HG02938 (cell line): Measurements from ENCODE around the gene WRNIP1.

Experiments used
- ATAC-seq: cut with Tn5 transposase; IDR thresholded peaks from one replicate; pipeline ENCODE4 v1.9.1; 2021; ENCODE audit warnings: mild to moderate bottlenecking, moderate library complexity; ENCODE audit not compliant: unreplicated experiment

Gene WRNIP1

DNA sequence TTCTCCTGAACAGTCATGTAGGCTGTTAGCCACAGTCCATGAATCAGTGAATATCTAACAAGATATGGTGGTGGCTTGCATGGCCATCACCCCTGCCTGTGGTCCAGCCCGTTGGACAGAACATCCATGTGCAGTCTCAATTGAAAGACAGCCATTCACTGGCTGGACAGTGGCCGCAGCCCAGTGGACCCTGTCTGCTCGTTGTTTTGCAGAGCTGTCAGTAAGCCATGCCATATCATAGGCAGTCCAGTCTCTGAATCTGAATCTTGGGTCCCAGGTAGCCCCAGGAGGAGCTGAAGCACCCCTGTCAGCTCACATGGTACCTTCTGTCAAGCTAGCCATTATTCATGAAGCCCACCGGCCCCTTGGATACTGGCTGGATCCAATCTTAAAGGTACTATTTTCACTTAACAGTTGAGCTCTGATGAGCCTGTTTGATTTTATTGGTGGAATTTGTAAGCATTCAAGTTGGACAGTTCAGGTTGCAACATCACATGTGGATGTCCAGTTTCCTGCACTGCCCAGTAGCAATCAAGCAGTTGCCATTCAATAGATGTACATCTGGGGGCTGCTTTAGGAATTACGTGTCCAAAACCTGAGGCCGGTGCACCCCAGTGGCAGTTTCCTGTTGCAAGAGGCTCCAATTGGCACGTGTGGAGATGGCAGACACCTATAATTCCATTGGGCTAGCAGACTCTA is 38.7 kb downstream of the WRNIP1 start:
- ATAC-seq: no peak

DNA sequence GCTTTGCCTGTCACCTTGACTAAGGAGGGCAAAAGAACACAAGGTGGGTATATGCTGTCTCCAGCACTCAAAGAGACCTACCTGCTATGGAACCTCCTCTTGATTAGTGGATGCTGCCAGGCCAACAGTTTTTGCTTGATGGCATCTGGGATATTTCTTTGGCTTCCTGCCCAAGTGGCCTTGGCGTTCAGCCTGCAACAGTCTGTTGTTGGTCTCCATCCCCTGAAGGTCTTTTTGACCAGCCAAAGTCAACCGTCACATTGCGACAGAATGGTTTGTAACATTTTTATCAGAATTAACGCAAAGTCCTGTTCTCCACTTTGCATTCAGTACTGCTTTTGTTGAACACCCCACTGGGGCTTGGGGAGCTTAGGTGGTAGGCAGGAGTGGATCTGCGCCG is 39.3 kb downstream of the WRNIP1 start:
- no peak for ATAC-seq

DNA sequence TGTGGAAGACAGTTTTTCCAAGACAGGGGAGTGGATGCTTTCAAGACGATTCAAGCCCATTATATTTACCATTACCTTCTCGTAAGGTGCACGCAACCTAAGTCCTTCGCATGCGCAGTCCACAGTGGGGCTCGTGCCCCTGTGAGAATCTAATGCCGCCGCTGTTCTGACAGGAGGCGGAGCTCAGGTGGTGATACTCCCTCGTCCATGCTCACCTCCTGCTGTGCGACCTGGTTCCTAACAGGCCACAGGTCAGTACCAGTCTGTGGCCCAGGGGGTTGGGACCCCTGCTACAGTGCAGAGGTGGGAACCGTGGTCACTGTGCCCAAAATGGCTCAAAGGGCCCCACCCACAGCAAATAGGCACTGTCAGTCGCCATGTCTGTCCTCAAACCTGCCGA is 39.8 kb downstream of the WRNIP1 start:
- ATAC-seq: no peak

DNA sequence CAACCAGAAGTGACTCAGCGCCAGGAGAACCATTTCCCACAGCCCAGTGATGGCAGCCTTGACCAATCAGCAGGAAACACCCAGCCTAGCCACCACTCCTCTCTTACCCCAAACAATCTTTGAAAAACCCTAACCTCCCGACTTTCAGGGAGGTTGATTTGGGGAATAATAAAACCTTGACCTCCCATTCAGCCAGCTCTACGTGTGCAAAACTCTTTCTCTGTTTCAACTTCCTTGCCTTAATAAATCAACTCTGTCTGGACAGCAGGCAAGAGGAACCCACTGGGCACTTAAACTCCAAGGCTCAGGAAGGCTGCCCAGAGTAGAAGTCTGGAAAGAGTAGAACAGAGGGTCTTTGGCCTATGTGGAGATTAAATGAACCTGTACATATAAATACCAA is 41.5 kb downstream of the WRNIP1 start:
- no peak for ATAC-seq

DNA sequence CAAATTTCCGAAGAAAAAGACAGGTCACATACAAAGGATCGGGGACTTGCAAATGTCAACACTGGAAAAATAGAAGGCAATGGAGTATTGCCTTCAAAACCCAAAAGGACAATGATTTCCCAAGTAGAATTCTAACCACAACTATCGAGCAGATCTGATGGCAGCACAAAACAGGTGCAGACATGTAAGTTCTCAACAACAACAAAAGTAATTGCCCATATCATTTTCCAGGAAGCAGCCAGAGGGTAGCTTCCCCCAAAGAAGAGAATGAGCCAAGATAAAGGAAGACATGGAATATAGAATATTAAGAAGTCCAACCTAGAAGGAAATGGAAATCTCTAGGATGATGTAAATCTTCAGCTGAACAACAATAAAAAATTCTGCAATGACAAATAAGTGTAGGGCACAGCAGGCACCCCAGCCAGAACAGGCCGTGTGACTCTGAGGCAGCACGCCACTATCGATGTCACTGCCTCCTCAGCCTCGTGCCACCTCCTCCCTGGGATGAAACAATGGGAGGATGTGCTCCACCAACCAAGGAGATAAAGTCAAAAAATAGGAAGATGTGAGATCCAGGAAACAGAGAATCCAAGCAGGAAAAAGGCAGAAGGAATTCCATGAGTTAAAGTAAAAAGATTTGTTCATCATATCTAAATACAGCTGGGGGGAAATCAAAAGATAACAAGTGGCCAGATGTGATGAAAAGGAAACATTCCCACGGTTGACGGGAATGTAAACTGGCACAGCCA is 42.3 kb downstream of the WRNIP1 start:
- no peak for ATAC-seq

DNA sequence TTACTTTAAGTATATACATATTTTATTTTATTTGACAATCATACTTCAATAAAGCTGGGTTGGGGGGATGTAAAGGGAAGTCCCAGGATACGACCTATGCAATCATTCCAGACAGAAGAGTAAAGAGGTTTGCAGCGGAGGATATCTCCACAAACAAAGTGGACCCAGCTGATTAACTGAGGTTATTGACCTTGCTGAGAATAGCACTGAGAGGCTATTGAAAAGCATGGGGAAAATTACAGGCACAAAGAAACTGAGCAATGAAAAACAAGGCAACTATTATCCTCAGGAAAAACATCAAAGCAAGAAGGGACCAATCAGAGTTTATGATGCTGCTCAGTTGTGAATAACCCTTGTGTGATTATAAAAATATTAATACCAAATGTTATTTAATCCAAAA is 43.8 kb downstream of the WRNIP1 start:
- ATAC-seq: no peak

DNA sequence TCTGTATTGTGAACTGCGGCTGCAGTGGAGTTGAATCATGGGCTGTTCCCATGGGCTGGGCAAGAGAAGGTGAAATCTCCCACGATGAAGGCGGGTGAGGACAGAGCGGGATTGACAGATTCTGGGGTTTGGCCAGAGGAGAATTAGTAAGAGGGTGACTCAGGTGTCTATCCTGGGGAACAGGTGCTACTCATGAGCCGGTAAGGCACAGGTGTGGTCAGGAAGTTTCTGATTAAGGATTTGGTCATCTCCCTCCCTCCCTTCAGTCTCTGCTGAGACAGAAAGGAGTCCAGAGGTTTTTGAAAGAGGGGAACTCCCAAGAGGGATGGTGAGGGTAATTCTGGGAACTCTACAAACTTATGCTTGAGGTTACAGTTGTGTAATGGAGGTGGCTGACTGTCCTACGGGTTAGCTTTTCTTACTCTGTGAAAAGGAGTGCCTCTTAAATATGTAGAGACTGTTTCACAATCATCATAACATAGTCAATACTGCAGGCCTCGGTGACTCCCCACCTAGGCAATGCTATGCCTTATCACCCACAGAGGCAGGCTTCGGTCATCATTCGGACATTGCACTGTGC is 45.0 kb downstream of the WRNIP1 start:
- no peak for ATAC-seq

DNA sequence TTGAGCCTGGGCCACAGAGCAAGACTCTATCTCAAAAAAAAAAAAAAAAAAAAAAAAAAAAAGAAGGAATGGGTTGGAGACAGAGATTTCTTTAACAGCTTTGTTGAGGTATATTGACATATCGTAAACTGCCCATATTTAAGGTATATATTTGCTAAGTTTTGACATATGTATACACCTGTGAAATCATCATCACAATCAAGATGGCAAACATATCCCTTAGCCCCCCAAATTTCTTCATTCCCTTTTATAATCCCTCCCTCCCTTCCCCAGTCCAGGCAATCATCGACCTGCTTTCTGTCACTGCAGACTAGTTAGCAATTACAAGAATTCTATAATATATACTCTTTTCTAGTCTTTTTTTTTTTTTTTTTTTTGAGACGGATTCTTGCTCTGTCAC is 47.5 kb downstream of the WRNIP1 start:
- no peak for ATAC-seq

DNA sequence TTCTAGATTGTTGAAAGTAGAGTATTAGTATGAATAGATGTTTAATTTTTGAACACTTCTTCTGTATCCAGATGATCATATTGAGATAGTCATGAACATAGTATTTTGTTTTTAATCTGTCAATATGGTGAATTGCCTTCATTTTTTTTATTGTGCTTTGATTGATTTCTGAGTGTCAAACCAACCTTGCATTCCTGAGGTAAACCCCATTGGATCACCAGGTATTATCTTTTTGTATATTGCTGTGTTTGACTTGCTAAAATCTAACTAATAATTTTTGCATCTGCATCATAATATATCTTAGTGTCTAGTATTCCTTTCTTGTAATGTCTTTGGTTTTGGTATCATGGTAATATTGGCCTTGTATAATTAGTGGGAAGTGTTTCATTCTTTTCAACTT is 51.0 kb downstream of the WRNIP1 start:
- no peak for ATAC-seq

DNA sequence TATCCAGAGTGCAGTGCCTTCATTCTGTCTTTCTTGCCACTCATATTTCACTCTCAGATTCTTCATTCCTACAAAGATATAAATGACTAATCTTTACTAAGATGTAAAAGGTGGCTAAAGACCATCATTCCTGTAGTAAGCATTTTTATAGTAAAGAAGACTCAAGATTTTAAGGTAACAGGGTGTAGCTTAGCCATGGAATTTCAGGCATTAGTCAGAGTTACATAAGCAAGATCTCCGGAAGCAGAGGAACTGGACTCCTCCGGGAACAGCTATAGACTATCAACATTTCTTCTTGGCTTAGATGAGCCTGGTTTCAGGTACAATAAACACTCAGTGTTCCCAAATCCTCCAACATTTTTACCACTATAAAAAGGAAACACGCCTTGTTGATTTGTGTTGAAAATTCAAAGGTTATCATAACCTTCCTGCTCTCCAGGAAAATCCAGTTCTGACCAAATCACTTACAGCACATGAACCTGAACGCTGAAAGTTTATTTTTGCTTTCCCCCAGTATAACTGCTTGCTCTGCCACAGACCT is 52.8 kb downstream of the WRNIP1 start:
- no peak for ATAC-seq

DNA sequence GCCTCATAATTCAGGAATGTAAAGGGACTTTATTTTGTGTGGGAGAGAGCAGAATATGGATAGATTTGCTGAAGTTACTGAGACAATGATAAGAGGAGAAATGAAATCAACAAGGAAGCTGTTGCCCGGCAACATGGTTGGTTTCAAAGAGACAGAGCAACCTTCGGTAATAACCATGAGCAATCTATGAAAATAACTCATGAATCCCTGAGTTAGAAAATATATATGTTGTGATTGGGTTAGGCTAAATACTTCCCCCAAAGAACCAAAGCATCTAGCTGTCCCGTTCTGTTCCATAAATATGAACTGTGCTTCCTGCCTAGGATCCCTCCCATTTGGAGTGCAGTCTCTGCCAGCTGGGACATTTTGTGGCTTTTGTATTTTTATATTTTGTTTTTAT is 53.4 kb downstream of the WRNIP1 start:
- ATAC-seq: no peak

DNA sequence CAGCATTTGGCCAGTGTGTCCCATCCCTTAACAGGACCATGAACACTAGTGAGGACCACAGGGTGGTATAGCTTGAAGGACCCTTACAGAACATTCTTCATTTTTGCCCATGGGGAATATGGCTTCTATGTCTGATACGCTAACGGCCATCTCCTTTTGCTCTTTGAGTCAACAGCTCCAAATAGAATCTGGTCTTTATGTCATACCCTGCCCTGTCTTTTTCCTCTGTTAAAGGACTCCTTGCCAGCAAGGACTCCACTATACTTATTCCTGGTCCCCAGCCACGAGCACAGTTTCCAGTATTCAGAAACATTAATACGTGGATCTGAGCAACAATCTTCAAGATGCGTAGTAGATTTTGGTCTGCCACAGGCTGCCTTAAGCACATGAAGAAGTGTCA is 53.9 kb downstream of the WRNIP1 start:
- no peak for ATAC-seq

DNA sequence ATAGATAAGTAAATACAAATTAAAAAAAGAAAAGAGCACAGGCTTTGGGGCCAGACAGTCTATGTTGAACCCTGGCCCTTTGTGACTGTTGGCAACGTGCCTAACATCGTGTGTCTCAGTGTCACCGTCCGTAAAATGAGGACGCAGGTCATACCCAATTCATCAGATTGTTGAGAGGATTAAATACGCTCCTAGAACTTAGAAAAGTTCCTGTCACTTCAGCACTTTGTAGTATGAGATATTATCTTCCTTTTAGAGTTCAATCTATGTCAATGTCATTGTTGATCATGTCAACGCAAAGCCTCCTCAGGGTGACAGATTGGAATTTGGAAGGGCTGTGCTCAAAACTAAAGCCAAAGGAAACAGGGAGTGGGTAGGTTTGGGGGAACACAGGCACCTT is 54.8 kb downstream of the WRNIP1 start:
- ATAC-seq: no peak

DNA sequence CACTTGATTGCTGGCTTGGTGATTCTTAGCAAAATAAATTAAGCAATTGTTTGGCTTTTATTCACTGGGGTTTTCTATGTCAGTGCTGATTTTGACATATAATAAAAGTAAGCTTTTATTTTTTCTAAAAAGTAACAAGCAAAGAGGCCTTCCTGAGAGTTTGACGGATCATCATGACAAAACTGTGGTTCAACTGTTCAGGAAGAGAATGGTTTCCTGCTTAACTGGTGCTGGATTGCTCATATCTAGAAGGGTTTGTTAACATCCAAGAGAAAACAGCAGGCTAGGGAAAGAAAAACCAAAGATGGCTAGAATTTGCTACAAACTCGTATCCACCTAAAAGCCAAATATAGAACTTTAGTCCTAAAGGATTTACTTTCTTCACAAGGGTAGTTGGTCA is 55.2 kb downstream of the WRNIP1 start:
- no peak for ATAC-seq

DNA sequence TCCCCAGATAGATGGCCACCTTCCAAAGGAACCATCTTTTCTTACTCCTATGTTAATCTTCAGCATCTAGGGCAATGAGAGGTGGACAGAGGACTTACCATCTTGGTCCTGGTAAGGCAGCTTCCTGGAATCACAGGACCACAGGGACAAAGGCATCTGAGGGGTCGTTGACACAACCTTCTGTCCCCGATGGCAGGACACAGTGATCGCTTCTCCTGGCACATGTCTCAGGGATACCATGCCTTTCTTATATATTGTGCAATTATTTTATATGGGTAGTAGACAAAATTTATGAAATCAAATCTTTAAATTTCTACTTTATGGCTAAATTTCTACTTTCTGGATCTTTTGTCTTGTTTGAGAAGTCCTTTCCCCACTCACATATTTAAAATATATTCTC is 56.4 kb downstream of the WRNIP1 start:
- no peak for ATAC-seq

DNA sequence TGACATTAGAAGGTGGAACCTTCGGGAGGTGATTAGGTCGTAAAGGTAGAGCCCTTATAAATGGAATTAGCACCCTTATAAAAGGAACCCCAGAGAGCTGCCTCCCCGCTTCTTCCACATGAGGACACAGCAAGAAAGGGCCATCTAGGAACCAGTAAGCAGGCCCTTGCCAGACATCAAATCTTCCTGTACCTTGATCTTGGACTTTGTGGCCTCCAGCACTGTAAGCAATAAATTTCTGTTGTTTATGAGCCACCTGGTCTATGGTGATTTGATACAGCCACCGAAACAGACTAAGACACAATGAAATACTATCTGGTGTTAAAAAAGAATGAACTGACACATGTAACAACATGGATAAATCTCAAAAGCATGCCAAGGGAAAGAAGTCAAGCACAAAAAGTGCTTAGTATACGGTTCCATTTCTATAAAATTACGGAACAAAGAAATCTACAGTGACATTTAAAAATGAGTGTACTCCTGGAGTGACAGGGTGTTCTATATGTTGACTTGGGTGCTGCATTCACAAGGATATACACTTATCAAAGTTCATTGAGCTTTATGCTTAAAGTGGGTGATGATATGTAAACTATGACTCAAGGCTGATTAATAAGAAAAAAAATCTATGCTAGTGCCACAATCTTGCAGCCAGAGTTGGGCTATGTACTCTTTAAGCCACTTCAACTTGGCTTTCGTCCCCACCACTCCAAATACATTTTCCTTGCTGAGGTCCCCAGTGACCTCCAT is 58.1 kb downstream of the WRNIP1 start:
- no peak for ATAC-seq

DNA sequence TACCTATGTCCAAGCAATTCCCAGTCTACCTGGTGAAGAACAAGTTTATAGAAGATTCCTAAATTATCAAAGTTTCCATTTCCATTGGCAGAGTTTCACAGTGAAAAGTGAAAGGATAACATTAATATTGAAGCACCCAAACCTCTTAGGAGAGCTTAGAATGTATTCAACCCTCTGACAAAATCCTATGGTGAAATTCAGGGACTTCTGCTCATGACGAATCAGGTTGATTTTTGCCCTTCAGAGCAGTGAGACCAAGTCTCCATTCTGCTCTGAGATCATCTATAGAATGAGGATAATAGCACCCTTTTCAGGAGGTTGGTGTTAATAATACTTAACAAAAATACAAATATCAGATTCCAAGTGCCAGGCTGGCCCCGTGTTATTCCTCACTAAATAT is 60.9 kb downstream of the WRNIP1 start:
- no peak for ATAC-seq

DNA sequence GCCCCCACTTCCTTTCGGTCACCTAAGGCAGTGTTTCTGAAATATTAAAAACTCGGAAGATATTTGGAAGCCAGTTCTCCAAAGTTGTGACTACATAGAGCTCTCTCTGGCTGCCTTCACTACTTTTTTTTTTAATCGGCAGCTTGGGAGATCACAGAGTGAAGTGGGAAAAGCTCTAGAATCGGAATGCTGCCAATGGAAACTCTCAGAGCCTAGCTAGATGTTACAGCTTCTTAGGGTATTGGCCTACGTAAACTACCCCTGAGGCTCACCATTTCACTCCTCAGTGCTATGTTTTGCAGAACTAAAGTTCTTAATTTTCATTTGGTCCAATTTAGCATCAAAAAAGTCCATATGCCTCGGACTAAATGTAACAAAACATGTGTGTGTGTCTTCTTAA is 61.9 kb downstream of the WRNIP1 start:
- no peak for ATAC-seq

DNA sequence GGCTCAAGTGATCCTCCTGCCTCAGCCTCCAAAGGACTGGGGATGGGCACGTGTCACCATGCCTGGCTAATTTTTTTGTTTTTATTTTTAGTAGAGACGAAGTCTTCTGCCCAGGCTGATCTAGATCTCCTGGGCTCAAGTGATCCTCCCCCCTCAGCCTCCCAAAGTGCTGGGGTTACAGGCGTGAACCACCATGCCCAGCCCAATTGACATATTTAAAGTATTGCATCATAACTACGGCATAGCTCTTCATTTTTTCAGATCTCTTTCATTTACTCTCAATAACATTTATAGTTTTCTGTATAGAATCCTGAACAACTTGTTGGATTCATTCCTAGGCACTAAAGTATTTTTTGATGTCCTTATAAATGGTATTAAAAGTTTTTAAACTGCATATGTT is 63.4 kb downstream of the WRNIP1 start:
- no peak for ATAC-seq

DNA sequence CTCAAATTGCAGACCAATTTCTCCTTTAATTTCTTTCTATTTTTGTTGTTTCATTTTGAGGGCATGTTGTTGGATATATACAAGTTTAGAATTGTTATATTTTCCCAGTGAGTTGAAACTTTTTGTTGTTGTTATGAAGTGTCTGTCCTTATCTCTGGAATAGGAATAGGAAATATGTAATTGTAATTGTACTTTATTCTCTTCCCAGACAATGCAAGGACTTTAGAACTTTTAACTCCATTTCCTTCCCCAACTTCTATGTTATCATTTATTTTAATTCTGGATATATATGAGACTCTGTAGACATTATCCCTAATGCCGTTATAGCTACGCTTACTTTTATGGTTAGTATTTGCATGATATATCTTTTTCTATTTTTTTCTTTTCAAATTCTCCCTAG is 64.1 kb downstream of the WRNIP1 start:
- ATAC-seq: no peak

DNA sequence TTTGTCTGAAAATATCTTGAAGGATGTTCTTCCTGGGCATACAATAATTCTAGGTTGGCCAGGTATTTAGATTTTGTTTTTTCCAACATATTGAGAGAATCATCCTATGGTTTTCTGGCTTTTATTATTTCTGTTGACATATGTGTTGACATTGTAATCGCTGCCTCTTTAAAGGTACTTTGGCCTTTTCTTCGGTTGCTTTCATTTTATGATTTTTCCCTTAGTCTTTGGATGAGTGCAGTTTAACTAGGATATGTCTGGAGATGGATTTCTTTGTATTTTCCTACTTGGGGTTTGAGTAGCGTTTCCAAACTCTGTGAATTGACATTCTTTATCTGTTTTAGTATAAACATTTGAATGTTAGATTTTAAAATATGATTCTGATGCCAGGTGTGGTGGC is 65.0 kb downstream of the WRNIP1 start:
- no peak for ATAC-seq
